Measurements from ENCODE around the gene LRPAP1.
"Not testable (repeated sequence)": the region's sequence is repeated elsewhere in the genome, so short reads cannot be mapped to it uniquely, and the experiment has no call there.

GRCh38 chr4:3548991-3549693 lies 16.9 kb upstream of the LRPAP1 start:
- TF ChIP-seq CTCF, POLR2A (IDR thresholded peaks at IDR 0.05): not testable (repeated sequence)
